H9 (cell line): ENCODE data around the gene KCNJ12. TPM values are rescaled to one million over a fixed set of nuclear protein-coding genes. Genes with fewer than 3 reads are reported as not detected.

Source experiments
- DNase-seq: peaks from one replicate; pipeline ENCODE4 v3.0.0-alpha.2; 2017
- H2AFZ ChIP-seq: one replicate; pipeline ENCODE4 v1.6.1; 2013; ENCODE audit warnings: mild to moderate bottlenecking, low read length, control low read depth, moderate library complexity
- H2AK5ac ChIP-seq: 2 replicates; pipeline ENCODE4 v1.6.1; 2013; ENCODE audit warnings: low read length, control low read depth, mixed read lengths; ENCODE audit not compliant: insufficient read length
- H2BK120ac ChIP-seq: one replicate; pipeline ENCODE4 v1.6.1; 2013; ENCODE audit warnings: low read depth, mild to moderate bottlenecking, low read length, control low read depth, inconsistent platforms; ENCODE audit not compliant: poor library complexity, severe bottlenecking
- H2BK12ac ChIP-seq: 2 replicates; pipeline ENCODE4 v1.6.1; 2013; ENCODE audit warnings: low read length, control low read depth, mixed read lengths, low read depth; ENCODE audit not compliant: insufficient read length
- H2BK15ac ChIP-seq: 2 replicates; pipeline ENCODE4 v1.6.1; 2013; ENCODE audit warnings: low read depth, low read length, control low read depth
- H2BK20ac ChIP-seq: one replicate; pipeline ENCODE4 v1.6.1; 2013; ENCODE audit warnings: low read depth, mild to moderate bottlenecking, low read length, control low read depth, inconsistent platforms; ENCODE audit not compliant: poor library complexity, severe bottlenecking
- H2BK5ac ChIP-seq: 2 replicates; pipeline ENCODE4 v1.6.1; 2013; ENCODE audit warnings: low read length, control low read depth, mixed read lengths; ENCODE audit not compliant: insufficient read length
- H3K14ac ChIP-seq: 2 replicates; pipeline ENCODE4 v1.6.1; 2013; ENCODE audit warnings: low read length, control low read depth; ENCODE audit not compliant: insufficient read depth
- H3K18ac ChIP-seq: 2 replicates; pipeline ENCODE4 v1.6.1; 2013; ENCODE audit warnings: low read depth, mild to moderate bottlenecking, mixed read lengths, low read length, control low read depth; ENCODE audit not compliant: insufficient read length
- H3K23ac ChIP-seq: 2 replicates; pipeline ENCODE4 v1.6.1; 2013; ENCODE audit warnings: low read length, control low read depth, mixed read lengths, low read depth; ENCODE audit not compliant: insufficient read length
- H3K23me2 ChIP-seq: 2 replicates; pipeline ENCODE4 v1.6.1; 2013; ENCODE audit warnings: low read depth, mild to moderate bottlenecking, mixed read lengths, low read length, control low read depth; ENCODE audit not compliant: insufficient read length, poor library complexity, severe bottlenecking
- H3K27ac ChIP-seq: 2 replicates; pipeline ENCODE4 v1.5.1; 2013; ENCODE audit warnings: low read length, control low read depth, mixed read lengths, low read depth; ENCODE audit not compliant: insufficient read length
- H3K27me3 ChIP-seq: 2 replicates; pipeline ENCODE4 v1.6.1; 2013; ENCODE audit warnings: low read length, control low read depth, inconsistent platforms; ENCODE audit not compliant: insufficient read depth
- H3K4ac ChIP-seq: 2 replicates; pipeline ENCODE4 v1.6.1; 2013; ENCODE audit warnings: low read depth, mild to moderate bottlenecking, control low read depth, inconsistent platforms, low read length, moderate library complexity
- H3K4me1 ChIP-seq: 2 replicates; pipeline ENCODE4 v1.6.1; 2013; ENCODE audit warnings: low read length, control low read depth, inconsistent platforms; ENCODE audit not compliant: insufficient read depth
- H3K4me2 ChIP-seq: 2 replicates; pipeline ENCODE4 v1.6.1; 2013; ENCODE audit warnings: low read length, control low read depth, mixed read lengths; ENCODE audit not compliant: insufficient read length, insufficient read depth
- H3K56ac ChIP-seq: 2 replicates; pipeline ENCODE4 v1.6.1; 2013; ENCODE audit warnings: low read depth, mild to moderate bottlenecking, mixed read lengths, low read length, control low read depth; ENCODE audit not compliant: insufficient read length
- H3K79me1 ChIP-seq: 2 replicates; pipeline ENCODE4 v1.6.1; 2013; ENCODE audit warnings: low read depth, mild to moderate bottlenecking, moderate library complexity, low read length, control low read depth, inconsistent platforms; ENCODE audit not compliant: insufficient read depth, poor library complexity, severe bottlenecking
- H3K79me2 ChIP-seq: 2 replicates; pipeline ENCODE4 v1.6.1; 2013; ENCODE audit warnings: low read length, control low read depth, inconsistent platforms; ENCODE audit not compliant: insufficient read depth
- H3K9ac ChIP-seq: 2 replicates; pipeline ENCODE4 v1.6.1; 2013; ENCODE audit warnings: low read length, control low read depth, mixed read lengths; ENCODE audit not compliant: insufficient read length; ENCODE audit errors: extremely low read depth
- H3K9me3 ChIP-seq: one replicate; pipeline ENCODE4 v1.6.1; 2013; ENCODE audit warnings: low read depth, low read length, inconsistent platforms; ENCODE audit not compliant: control insufficient read depth
- H3T11ph ChIP-seq: one replicate; pipeline ENCODE4 v1.6.1; 2013; ENCODE audit warnings: mild to moderate bottlenecking, low read length, control low read depth, inconsistent platforms
- H4K20me1 ChIP-seq: one replicate; pipeline ENCODE4 v1.6.1; 2013; ENCODE audit not compliant: control insufficient read depth, insufficient read length, insufficient read depth
- H4K5ac ChIP-seq: 2 replicates; pipeline ENCODE4 v1.6.1; 2013; ENCODE audit warnings: low read depth, mild to moderate bottlenecking, mixed read lengths, low read length, control low read depth; ENCODE audit not compliant: insufficient read length
- H4K8ac ChIP-seq: replicated peaks from 2 replicates; pipeline ENCODE4 v1.6.1; 2013; ENCODE audit warnings: low read length, control low read depth, mixed read lengths, low read depth; ENCODE audit not compliant: insufficient read length
- H4K91ac ChIP-seq: 2 replicates; pipeline ENCODE4 v1.6.1; 2013; ENCODE audit warnings: low read depth, mild to moderate bottlenecking, moderate library complexity, mixed read lengths, low read length, control low read depth; ENCODE audit not compliant: insufficient read length
- H3K27ac Mint-ChIP-seq, 3 experiments: 2 replicates in 2 of 3; 3 replicates in 1 of 3; pipeline ENCODE4 v1.8.0; 2020 to 2021; ENCODE audit warnings: mixed read lengths in 3 of 3, mild to moderate bottlenecking in 1 of 3, moderate library complexity in 1 of 3
- H3K27me3 Mint-ChIP-seq: 2 replicates; pipeline ENCODE4 v1.8.0; 2021; ENCODE audit warnings: low read depth, mild to moderate bottlenecking, moderate library complexity, mixed read lengths
- H3K36me3 Mint-ChIP-seq, 3 experiments: 2 replicates in 2 of 3; 3 replicates in 1 of 3; pipeline ENCODE4 v1.8.0; 2020 to 2021; ENCODE audit warnings: low read depth in 3 of 3, mixed read lengths in 3 of 3; ENCODE audit not compliant: insufficient read depth in 1 of 3
- H3K4me1 Mint-ChIP-seq, 2 experiments: 2 replicates each; pipeline ENCODE4 v1.8.0; 2020; ENCODE audit warnings: mixed read lengths in 2 of 2
- H3K4me3 Mint-ChIP-seq, 2 experiments: 2 replicates in 1 of 2; 3 replicates in 1 of 2; pipeline ENCODE4 v1.8.0; 2020 to 2021; ENCODE audit warnings: mild to moderate bottlenecking in 2 of 2, mixed read lengths in 2 of 2, moderate library complexity in 1 of 2
- H3K9me3 Mint-ChIP-seq, 2 experiments: 2 replicates in 1 of 2; 3 replicates in 1 of 2; pipeline ENCODE4 v1.8.0; 2020; ENCODE audit warnings: mild to moderate bottlenecking in 2 of 2, mixed read lengths in 2 of 2, moderate library complexity in 1 of 2
- CTCF ChIP-seq: fragments of 200-600 bp; sonication (generic); conservative IDR thresholded peaks from 3 replicates; pipeline ENCODE4 v1.8.0; 2021; ENCODE audit warnings: antibody characterized with exemption, mild to moderate bottlenecking
- WGBS: extraction: QIAGEN DNeasy Blood & Tissue Kit; methylation state at CpG from one replicate; pipeline ENCODE4 v1.1.7; 2013; ENCODE audit warnings: missing lambda C conversion rate, low lambda C conversion rate, mixed read lengths; ENCODE audit not compliant: insufficient read length; ENCODE audit errors: extremely low coverage; 5-methylcytosine and 5-hydroxymethylcytosine counted together
- total RNA-seq: library from RNA; stranded (reverse); gene quantifications from 2 replicates; pipeline ENCODE4 v1.2.1, GENCODE V29; 2021

Gene KCNJ12
- total RNA-seq, 1 experiment from 2014 or later = 0.39 TPM

DNA sequence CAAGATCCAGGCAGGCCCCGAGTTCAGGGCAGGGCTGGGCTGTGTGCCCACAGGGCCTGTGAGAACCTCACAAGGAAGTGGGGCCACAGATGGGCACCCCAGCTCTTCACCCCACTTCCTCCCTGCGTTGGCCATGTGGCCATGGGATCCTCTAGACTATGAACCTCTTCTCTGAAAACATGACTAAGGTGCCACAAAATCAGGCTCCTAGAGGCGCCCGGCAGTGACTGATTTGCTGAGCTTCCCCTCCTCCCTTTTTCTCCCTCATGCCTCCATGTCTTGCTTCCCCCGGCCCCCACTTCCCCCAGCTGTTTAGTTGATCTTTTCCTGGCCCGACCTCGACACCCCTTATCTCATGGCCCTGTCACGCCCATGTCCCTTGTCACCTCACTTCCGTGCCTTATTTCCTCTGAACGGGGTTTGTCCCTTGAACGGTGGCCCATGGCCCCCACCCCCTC lies 87.1 kb downstream of the KCNJ12 start:
- Histone ChIP-seq H3K4me1 (no peaks in the 10 kb centered on the region), H2AK5ac (no peak overlapping the region), H3K9ac (no peak overlapping the region), H3K4ac (no peak overlapping the region), H2AFZ (no peak overlapping the region), H3K18ac (no peak overlapping the region), H3K27ac (no peak overlapping the region), H3K56ac (no peak overlapping the region), H3K79me1 (no peaks in the 10 kb centered on the region), H3K23ac (no peak overlapping the region), H3K14ac (0 out of 2 replicates have a peak overlapping the region, but pooled peaks have one; percentile 75), H2BK12ac (no peak overlapping the region), H3K79me2 (no peaks in the 10 kb centered on the region), H2BK20ac (no peak overlapping the region), H3T11ph (no peak overlapping the region), H3K4me2 (no peak overlapping the region), H2BK15ac (no peak overlapping the region), H2BK5ac (no peak overlapping the region), H4K8ac (no peak overlapping the region), H4K20me1 (no peaks in the 10 kb centered on the region), H3K9me3 (no peaks in the 10 kb centered on the region), H4K5ac (no peak overlapping the region), H3K23me2 (peaks cover 10% of the 10 kb centered on the region), H3K27me3 (no peaks in the 10 kb centered on the region; the same call in 1 of the 2 replicates), H2BK120ac (no peak overlapping the region), H4K91ac (no peak overlapping the region)
- no peak for TF ChIP-seq CTCF
- Mint-ChIP-seq H3K36me3 (no peaks in the 10 kb centered on the region; a peak in 1 of 7 replicates), H3K4me1 (peaks cover 15 to 23% of the 10 kb centered on the region in 2 experiments), H3K4me3 (peak overlapping the region; percentile 58 to 76; a peak in 3 of 5 replicates), H3K27ac (peak overlapping the region in 1 of 3 experiments; percentile 73; a peak in 1 of 7 replicates), H3K9me3 (peaks cover 3 to 4% of the 10 kb centered on the region in 2 experiments; a peak in 4 of 5 replicates), H3K27me3 (peaks cover 73% of the 10 kb centered on the region)
- no CpG with 5 or more reads among the region's 11 CpGs for WGBS
- no peak for DNase-seq
